Islet precursor cell (in vitro differentiated cells): ENCODE data around the gene CETP.
"Not testable (repeated sequence)": the region's sequence is repeated elsewhere in the genome, so short reads cannot be mapped to it uniquely, and the experiment has no call there.

ENCODE experiments used
- DNase-seq: peaks from one replicate; pipeline ENCODE4 v3.0.0-alpha.2; 2018

Gene CETP

GRCh38 chr16:56960681-56961281 lies 969 bp upstream of the CETP start:
- DNase-seq: no peak

GRCh38 chr16:56961386-56961785 lies 364 bp upstream of the CETP start:
- DNase-seq: no peak

- DNase-seq: peak; percentile 90
Measured at GRCh38 chr16:56964243-56965148, 2.7 kb downstream of the CETP start.

GRCh38 chr16:56965149-56966092 lies 3.7 kb downstream of the CETP start:
- DNase-seq: no peak

- no peak for DNase-seq
Measured at GRCh38 chr16:56966093-56966475, 4.3 kb downstream of the CETP start.

GRCh38 chr16:56967733-56968132 lies 6.0 kb downstream of the CETP start:
- DNase-seq: no peak

- DNase-seq: no peak
Measured at GRCh38 chr16:56969769-56970168, 8.0 kb downstream of the CETP start.

GRCh38 chr16:56970934-56971767 lies 9.4 kb downstream of the CETP start:
- no peak for DNase-seq

- no peak for DNase-seq
Measured at GRCh38 chr16:56971768-56972043, 10.0 kb downstream of the CETP start.

GRCh38 chr16:56972403-56973293 lies 10.9 kb downstream of the CETP start:
- no peak for DNase-seq

- DNase-seq: no peak
Measured at GRCh38 chr16:56973294-56973689, 11.5 kb downstream of the CETP start.

GRCh38 chr16:56973899-56974298 lies 12.1 kb downstream of the CETP start:
- not testable (repeated sequence) for DNase-seq

GRCh38 chr16:56974549-56975300 lies 13.0 kb downstream of the CETP start:
- no peak for DNase-seq

- no peak for DNase-seq
Measured at GRCh38 chr16:56975714-56976113, 14.0 kb downstream of the CETP start.

GRCh38 chr16:56977216-56977615 lies 15.5 kb downstream of the CETP start:
- no peak for DNase-seq

- no peak for DNase-seq
Measured at GRCh38 chr16:56977823-56978430, 16.2 kb downstream of the CETP start.

- no peak for DNase-seq
Measured at GRCh38 chr16:56980201-56980535, 18.4 kb downstream of the CETP start.

- no peak for DNase-seq
Measured at GRCh38 chr16:56980792-56981724, 19.3 kb downstream of the CETP start.

GRCh38 chr16:56981729-56982271 lies 20.1 kb downstream of the CETP start:
- DNase-seq: no peak
